GM12892 (cell line): ENCODE results near the gene SPACA7.

Experiments used
- DNase-seq: peaks from one replicate; pipeline ENCODE4 v3.0.0; 2011; ENCODE audit not compliant: insufficient read length
- FAIRE-seq: peaks from 2 replicates; lab custom pipeline; 2011; peaks lifted over from hg19 to GRCh38; lab: Jason Lieb, UNC
- POLR2A ChIP-seq: IDR thresholded peaks from 2 replicates; pipeline ENCODE4 v1.6.1; 2011; ENCODE audit warnings: low read depth, low read length, control low read depth
- POLR2AphosphoS5 ChIP-seq: IDR thresholded peaks from 2 replicates; pipeline ENCODE4 v1.6.1; 2011; ENCODE audit warnings: low read depth, low read length, control low read depth
- TAF1 ChIP-seq: IDR thresholded peaks from 2 replicates; pipeline ENCODE4 v1.6.1; 2011; ENCODE audit warnings: low read depth, mild to moderate bottlenecking, control low read depth, low read length, borderline replicate concordance

The SPACA7 gene

GRCh38 chr13:112434032-112434431, 57.9 kb downstream of the SPACA7 start:
- FAIRE-seq (no peak), DNase-seq (no peak)
- TF ChIP-seq POLR2AphosphoS5 (no peak), TAF1 (no peak), POLR2A (no peak)

- FAIRE-seq (no peak), DNase-seq (no peak)
- TF ChIP-seq POLR2A (no peak), TAF1 (no peak)
These were observed 58.9 kb downstream of the SPACA7 start for GRCh38 chr13:112434937-112435523.

- no peak for FAIRE-seq
These were observed 59.8 kb downstream of the SPACA7 start for GRCh38 chr13:112435973-112436372.

GRCh38 chr13:112438094-112438493, 61.9 kb downstream of the SPACA7 start:
- DNase-seq (no peak), FAIRE-seq (no peak)

More at GRCh38 chr13:112435973-112436372, 59.8 kb downstream of the SPACA7 start:
- no peak for DNase-seq
- TF ChIP-seq POLR2A (no peak), TAF1 (no peak), POLR2AphosphoS5 (no peak)

GRCh38 chr13:112438515-112438914, 62.4 kb downstream of the SPACA7 start:
- TF ChIP-seq POLR2AphosphoS5 = no peak
- TF ChIP-seq POLR2A = no peak
- DNase-seq (no peak), FAIRE-seq (no peak)

More at GRCh38 chr13:112438094-112438493, 61.9 kb downstream of the SPACA7 start:
- TF ChIP-seq POLR2AphosphoS5 = no peak
- TF ChIP-seq POLR2A = no peak

- no peak for TF ChIP-seq POLR2AphosphoS5
- TF ChIP-seq TAF1 = no peak
- no peak for TF ChIP-seq POLR2A
- FAIRE-seq (no peak), DNase-seq (no peak)
These were observed 65.1 kb downstream of the SPACA7 start for GRCh38 chr13:112441226-112441625.

GRCh38 chr13:112441779-112442310, 65.7 kb downstream of the SPACA7 start:
- no peak for DNase-seq
- FAIRE-seq = no peak
- TF ChIP-seq POLR2AphosphoS5 (no peak), TAF1 (no peak), POLR2A (no peak)

GRCh38 chr13:112442483-112443090, 66.4 kb downstream of the SPACA7 start:
- FAIRE-seq = no peak
- no peak for TF ChIP-seq POLR2AphosphoS5
- TF ChIP-seq TAF1 = no peak
- TF ChIP-seq POLR2A = no peak
- DNase-seq = no peak

GRCh38 chr13:112443191-112443994, 67.2 kb downstream of the SPACA7 start:
- no peak for TF ChIP-seq POLR2AphosphoS5
- no peak for TF ChIP-seq TAF1
- no peak for TF ChIP-seq POLR2A
- FAIRE-seq (no peak), DNase-seq (peak; percentile 25)

- no peak for TF ChIP-seq TAF1
- TF ChIP-seq POLR2AphosphoS5 = no peak
- TF ChIP-seq POLR2A = no peak
- FAIRE-seq = no peak
These were observed 67.8 kb downstream of the SPACA7 start for GRCh38 chr13:112443995-112444311.

More at GRCh38 chr13:112443995-112444311, 67.8 kb downstream of the SPACA7 start:
- DNase-seq = peak; percentile 65
